ENCODE measurements around the gene GLG1.
A peak's percentile ranks its signal among the peaks of the same experiment; 100 is the strongest.

GLG1 gene

DNA sequence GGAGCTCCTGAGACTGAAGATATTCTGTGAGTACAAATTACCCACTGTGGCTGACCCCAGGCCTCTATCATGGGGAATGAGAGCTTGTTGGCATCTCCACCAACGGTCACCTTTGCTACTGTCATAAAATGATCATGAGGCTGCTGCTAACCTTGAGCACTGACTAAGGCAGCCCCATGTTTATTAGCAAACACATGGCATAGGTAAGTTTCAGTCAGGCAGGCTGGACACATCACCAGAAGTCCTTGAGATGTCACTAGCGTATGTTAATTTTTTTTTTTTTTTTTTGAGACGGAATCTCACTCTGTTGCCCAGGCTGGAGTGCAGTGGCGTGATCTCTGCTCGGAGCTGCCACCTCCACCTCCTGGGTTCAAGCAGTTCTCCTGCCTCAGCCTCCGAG is 1.5 kb upstream of the GLG1 start:
- no peak for DNase-seq

GRCh38 chr16:74607962-74608356 is 1.0 kb upstream of the GLG1 start:
- DNase-seq = no peak

DNA sequence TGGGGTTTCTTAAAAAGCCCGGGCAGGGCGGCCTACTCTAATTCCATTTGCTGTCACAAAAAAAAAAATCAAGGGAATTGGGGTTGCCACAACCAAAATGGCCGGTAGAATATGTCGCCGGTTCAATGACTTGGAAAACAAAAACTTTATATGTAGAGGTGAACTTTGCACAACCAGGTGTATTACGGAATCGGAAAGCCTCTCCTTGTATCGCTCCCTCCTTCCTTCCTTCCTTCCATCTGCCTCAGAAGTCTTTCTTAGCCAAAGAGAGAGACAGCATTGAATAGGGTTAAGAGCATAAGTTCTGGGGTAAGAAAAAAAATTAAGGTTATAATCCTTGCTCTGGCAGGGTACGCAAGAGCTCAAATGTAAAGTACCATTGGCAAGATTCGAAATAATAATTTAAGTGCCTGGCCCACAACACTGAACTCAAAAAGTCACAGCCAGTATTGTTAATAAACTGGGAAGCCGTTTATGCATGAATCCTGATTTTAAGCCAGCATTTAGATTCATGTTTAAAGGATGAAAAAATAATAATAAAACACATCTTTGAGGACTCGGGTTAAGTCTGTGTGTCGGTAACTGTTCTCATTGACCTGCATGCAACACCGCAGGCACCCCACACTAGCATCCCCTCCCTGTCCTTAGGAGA is 522 bp upstream of the GLG1 start:
- DNase-seq = no peak

GRCh38 chr16:74605746-74606520 is 981 bp downstream of the GLG1 start:
- DNase-seq = no peak

DNA sequence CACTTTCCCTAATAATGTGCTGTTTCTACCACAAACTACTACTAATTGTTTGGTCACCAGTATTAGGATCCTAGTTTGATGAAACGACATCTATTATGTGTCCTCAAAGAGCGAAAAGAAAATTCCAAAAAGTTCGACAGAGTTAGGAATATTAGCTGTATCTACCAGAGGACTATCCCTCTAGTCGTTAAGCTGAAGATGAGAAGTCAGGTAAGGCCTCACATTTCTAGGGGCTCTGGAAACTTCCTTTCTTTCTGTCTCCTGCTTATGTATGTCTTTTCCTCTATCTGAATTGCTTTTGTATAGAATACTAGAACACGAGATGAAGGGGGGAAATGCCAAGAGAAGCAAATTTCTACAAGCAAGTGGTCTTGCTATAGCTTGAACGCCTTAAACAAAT is 1.6 kb downstream of the GLG1 start:
- DNase-seq = no peak

- no peak for DNase-seq
Measured at GRCh38 chr16:74603848-74604247, 3.1 kb downstream of the GLG1 start.

DNA sequence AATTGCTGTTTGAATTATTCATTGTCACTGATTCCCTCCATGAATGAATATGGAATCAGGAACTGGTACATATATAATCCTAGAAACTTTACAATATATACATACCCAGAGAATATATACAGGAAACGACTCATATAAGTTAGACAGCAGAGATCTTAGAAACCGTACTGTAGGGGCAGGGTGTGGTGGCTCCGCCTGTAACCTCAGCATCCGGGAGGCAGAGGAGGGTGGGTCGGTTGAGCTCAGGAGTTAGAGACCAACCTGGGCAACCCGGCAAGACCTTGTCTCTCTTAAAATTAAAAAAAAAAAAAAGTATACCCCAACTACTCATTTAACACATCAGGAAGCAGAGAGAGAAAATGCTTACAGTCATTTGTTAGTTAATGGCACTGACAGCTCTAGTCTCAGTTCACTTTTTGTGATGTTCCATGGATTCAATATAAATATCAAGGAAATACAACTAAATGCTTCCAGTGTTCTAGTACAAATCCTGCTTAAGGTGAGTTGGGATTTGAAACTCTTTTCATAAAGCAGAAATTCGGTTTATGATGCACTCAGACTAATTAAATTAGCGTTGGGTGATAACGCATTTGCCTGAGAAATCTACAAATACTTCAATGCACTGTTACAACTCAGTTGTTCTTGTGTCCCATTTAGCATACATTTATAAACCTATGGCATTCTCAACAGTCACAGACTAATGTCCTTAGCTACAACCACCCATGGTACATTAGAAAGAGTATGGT is 5.6 kb downstream of the GLG1 start:
- peak; percentile 82 for DNase-seq

DNA sequence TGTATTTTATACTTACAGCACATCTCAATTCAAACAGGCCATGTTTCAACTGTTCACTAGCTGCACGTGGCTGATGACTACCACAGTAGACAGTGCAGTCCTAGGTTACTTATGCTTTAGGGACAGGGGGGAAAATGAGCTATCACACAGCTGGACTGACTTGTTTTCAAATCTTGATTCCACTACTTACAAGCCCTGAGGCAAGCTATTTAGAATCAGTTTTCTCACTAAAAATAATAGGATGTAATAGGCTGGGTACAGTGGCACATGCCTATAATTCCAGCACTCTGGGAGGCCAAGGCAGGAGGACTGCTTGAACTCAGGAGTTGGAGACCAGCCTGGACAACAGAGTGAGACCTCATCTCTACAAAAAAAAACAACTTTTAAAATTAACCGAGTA is 10.3 kb downstream of the GLG1 start:
- no peak for DNase-seq

DNA sequence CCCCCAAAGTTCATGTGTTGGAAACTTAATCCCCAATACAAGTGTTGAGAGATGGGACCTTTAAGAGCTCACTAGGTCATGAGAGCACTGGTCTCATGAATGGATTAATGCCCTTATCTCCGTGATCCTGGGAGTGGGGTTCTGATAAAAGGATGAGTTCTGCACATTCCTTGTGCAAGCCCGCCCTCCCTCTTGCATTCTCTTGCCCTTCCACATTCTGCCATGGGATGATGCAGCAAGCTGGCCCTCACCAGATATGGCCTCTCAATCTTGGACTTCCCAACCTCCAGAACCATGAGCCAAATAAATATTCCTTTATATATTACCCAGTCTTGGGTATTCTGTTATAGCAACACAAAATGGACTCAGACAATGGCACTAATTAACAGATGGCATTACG is 14.1 kb downstream of the GLG1 start:
- DNase-seq = no peak

GRCh38 chr16:74591876-74592650 is 14.9 kb downstream of the GLG1 start:
- DNase-seq = no peak

DNA sequence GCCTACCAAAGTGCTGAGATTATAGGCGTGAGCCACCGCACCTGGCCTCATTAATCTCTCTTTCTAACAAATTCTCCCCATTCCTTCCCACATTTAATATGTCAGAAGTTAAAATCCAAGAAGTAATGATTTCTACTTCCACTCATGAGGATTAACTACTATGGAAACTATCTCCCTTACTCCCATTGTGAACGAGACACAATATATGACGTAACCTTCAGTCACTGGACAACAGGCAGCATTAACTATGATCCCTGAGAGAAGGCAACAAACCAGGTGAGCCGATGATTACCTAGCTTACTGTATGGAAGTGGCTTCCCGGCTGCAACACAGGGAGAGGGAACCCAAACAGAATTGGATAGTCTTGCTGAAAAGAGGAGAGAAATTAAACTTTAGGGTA is 20.0 kb downstream of the GLG1 start:
- DNase-seq = no peak

DNA sequence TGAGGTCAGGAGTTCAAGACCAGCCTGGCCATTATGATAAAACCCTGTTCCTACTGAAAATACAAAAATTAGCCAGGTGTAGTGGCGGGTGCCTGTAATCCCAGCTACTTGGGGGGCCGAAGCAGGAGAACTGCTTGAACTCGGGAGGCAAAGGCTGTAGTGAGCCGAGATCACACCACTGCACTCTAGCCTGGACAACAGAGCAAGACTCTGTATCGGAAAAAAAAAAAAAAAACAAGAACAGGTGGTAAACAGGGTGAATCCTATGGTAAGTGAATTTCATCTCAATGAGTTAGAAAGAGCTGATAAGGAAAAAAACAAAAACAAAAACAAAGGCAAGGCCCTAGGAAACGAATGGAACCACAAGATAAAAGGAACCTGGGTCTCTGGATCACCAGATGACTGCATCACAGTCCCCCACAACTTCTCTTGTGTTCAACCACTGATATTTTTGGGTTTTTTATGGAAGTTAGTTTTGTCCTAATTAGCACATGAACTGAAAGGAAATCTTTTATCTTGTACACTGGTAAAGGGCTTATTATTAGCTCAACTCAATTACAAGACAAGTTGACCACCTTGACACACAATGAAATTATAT is 21.0 kb downstream of the GLG1 start:
- DNase-seq = no peak

- DNase-seq = no peak
Measured at GRCh38 chr16:74583926-74584666, 22.8 kb downstream of the GLG1 start.

DNA sequence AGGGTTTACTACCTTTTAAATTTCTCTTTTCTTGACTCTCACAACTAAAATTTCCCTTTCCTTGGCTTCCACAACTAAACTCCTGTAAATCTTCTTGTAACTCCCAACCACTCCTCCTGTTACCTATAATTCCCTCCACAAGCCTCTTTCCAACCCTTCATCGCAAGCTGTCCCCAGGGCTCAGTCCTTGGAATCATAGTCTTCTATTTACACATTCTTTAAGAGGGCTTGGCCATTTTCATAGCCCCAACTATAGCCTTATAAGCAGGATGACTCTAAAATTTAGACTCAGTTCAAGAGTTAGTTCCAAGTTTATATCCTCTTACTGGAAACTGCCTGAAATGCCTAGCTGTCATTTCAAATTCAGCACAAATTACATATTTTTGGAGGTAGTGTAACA is 23.9 kb downstream of the GLG1 start:
- DNase-seq = no peak

- DNase-seq = no peak
Measured at GRCh38 chr16:74580833-74581232, 26.1 kb downstream of the GLG1 start.

GRCh38 chr16:74578838-74579237 is 28.1 kb downstream of the GLG1 start:
- DNase-seq = no peak

- no peak for DNase-seq
Measured at GRCh38 chr16:74578433-74578832, 28.5 kb downstream of the GLG1 start.

- no peak for DNase-seq
Measured at GRCh38 chr16:74577882-74578366, 29.0 kb downstream of the GLG1 start.

GRCh38 chr16:74575807-74576643 is 30.9 kb downstream of the GLG1 start:
- DNase-seq = no peak

DNA sequence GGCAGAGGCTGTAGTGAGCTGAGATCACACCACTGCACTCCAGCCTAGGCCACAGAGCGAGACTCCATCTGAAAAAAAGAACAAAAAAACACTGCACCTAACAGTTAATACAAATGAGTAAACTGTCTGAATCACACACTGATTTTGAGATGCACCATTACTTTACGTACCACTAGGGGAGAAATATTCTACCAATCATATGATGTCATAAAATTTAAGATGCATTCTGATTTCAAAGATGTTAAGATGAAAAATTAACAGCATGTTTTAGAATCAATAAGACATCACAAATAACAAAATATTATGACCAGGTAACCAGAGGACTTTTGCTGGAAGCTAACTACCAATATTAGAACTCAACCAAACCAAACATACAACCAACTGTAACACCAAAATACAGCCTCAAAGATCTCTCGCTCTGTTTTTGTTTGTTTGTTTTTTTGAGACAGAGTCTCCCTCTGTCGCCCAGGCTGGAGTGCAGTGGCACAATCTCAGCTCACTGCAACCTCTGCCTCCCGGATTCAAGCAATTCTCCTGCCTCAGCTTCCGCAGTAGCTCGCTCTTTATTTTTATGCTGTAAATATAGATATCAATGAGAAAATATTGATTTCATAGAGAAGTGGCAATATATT is 31.6 kb downstream of the GLG1 start:
- DNase-seq = no peak

All from CD4-positive, alpha-beta T cell treated with Interleukin-17A for 1 hour (primary cell).